Right atrium auricular region (tissue), 2 donors: ENCODE data around the gene CAPZA1. TPM values are rescaled to one million over a fixed set of nuclear protein-coding genes. Genes with fewer than 3 reads are reported as not detected.

Experiments used
- DNase-seq: peaks from one replicate; pipeline ENCODE4 v3.0.0-alpha.2; 2019; ENCODE audit warnings: low spot score
- H3K27ac ChIP-seq, 2 donors: fragments of 200-600 bp; sonication (generic); 1 replicate in 1 of 2; 2 replicates in 1 of 2; pipeline ENCODE4 v1.5.1; 2016 to 2019
- H3K27me3 ChIP-seq, 2 donors: fragments of 200-600 bp; sonication (generic); one replicate each; pipeline versions ENCODE4 v1.5.1 to v1.6.0; 2017 to 2019
- H3K36me3 ChIP-seq: fragments of 200-600 bp; sonication (generic); one replicate; pipeline ENCODE4 v1.5.1; 2016
- H3K4me1 ChIP-seq, 2 donors: fragments of 200-600 bp; sonication (generic); one replicate each; pipeline versions ENCODE4 v1.5.1 to v1.6.0; 2017 to 2019
- H3K4me3 ChIP-seq, 2 donors: fragments of 200-600 bp; sonication (generic); 1 replicate in 1 of 2; 2 replicates in 1 of 2; pipeline ENCODE4 v1.5.1; 2017 to 2019; ENCODE audit warnings: mild to moderate bottlenecking in 1 of 2, moderate library complexity in 1 of 2
- H3K9me3 ChIP-seq, 2 donors: fragments of 200-600 bp; sonication (generic); one replicate each; pipeline ENCODE4 v1.5.1; 2019
- total RNA-seq, 2 donors: library from RNA; depleted of rRNA; stranded (reverse); fragments of >200 nt; gene quantifications; one replicate each; pipeline ENCODE4 v1.1.0, GENCODE V29; 2016
- TF ChIP-seq, protein P1 (sequence below), 2 donors: fragments of 200-600 bp; sonication (generic); IDR thresholded peaks; one replicate each; pipeline ENCODE4 v1.5.1; 2019; ENCODE audit warnings: antibody characterized with exemption in 2 of 2

Gene CAPZA1
- total RNA-seq, 2 donors from 2014 or later, result 29.0 to 46.0 TPM

DNA sequence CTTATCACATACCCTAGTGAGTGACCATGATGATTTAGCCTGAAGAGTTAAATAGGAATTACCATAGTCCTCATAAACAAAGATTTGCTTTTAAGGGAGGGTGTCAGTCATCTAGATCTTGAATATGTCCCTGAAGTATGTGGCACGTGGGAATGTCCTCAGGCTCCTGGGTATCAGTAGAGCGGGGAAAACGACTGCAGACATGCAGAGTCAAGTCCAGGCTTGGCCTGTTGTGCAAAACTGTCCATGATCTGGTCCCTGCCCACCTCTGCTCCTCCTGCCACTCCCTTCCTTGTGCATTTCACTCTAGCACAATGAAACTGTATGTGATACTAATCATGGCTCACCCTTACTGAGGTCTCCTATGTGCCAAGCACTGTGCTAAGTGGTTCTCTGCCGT is 67.7 kb downstream of the CAPZA1 start:
- TF ChIP-seq, protein P1, sequence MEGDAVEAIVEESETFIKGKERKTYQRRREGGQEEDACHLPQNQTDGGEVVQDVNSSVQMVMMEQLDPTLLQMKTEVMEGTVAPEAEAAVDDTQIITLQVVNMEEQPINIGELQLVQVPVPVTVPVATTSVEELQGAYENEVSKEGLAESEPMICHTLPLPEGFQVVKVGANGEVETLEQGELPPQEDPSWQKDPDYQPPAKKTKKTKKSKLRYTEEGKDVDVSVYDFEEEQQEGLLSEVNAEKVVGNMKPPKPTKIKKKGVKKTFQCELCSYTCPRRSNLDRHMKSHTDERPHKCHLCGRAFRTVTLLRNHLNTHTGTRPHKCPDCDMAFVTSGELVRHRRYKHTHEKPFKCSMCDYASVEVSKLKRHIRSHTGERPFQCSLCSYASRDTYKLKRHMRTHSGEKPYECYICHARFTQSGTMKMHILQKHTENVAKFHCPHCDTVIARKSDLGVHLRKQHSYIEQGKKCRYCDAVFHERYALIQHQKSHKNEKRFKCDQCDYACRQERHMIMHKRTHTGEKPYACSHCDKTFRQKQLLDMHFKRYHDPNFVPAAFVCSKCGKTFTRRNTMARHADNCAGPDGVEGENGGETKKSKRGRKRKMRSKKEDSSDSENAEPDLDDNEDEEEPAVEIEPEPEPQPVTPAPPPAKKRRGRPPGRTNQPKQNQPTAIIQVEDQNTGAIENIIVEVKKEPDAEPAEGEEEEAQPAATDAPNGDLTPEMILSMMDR (IDR thresholded peaks at IDR 0.05), result no peak
- peaks cover 30% of the 10 kb centered on the region for H3K36me3 ChIP-seq
- H3K27ac ChIP-seq, result no peak overlapping the region
- DNase-seq, result no peak
- no peaks in the 10 kb centered on the region for H3K9me3 ChIP-seq
- H3K27me3 ChIP-seq, result no peaks in the 10 kb centered on the region
- H3K4me1 ChIP-seq, result no peaks in the 10 kb centered on the region
- no peak overlapping the region for H3K4me3 ChIP-seq

DNA sequence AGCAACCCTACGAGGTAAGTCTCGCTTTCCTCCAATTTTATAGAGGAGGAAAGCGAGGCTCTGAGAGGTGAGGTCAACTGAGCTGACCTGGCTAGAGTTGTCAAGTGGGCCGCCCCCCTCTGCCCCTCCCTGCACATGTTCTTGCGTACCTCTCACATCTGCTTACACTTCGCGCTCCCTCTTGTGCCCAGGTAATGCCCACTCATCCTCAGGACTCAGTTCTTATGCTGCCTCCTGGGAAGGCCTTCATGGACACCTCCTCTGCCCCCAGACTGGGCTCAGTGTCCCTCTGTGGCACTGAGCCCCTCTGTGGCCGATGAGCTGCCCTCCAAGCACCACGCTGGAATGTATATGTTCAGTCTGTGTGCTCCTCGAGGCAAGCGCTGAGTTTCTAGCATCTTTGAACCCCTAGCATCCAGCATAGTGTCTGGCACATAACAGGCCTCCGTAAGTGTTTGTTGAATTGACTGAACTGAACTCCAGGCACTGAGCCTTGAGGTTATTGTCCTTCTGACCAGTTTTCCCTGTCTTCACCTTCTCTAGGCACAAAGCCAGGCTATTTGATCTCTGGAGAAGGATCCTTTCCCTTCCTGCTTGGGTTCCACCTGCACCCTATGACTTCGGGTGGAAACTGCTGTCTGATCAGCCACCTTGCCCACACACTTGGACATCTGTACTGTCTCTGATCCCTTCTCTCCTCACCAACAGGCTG is 68.3 kb downstream of the CAPZA1 start:
- TF ChIP-seq, protein P1 (IDR thresholded peaks at IDR 0.05), result no peak
- Histone ChIP-seq H3K36me3 (peaks cover 35% of the 10 kb centered on the region), H3K9me3 (no peaks in the 10 kb centered on the region), H3K4me3 (no peak overlapping the region), H3K4me1 (no peaks in the 10 kb centered on the region), H3K27ac (peak overlapping the region; percentile 11 to 39), H3K27me3 (no peaks in the 10 kb centered on the region)
- peak; percentile 51 for DNase-seq

DNA sequence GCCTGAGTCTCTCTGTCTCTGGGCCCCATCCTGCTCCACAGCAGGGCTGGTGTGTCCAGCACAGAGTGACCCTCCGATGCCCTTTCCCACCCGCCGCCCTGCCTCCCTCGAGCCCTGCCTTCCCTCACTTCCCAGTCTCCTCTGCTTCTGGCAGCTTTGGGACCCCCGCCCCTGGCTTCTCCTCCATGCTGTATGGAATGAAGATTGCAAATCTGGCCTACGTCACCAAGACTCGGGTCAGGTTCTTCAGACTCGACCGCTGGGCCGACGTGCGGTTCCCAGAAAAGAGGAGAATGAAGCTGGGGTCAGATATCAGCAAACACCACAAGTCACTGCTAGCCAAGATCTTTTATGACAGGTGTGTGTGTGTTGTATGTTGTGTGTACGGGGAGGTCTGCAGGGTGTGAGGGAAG is 69.2 kb downstream of the CAPZA1 start:
- Histone ChIP-seq H3K4me1 (no peaks in the 10 kb centered on the region), H3K27ac (peak overlapping the region; percentile 11 to 39), H3K36me3 (peaks cover 43% of the 10 kb centered on the region), H3K4me3 (no peak overlapping the region), H3K27me3 (no peaks in the 10 kb centered on the region), H3K9me3 (no peaks in the 10 kb centered on the region)
- TF ChIP-seq, protein P1 (IDR thresholded peaks at IDR 0.05), result no peak
- peak; percentile 58 for DNase-seq

DNA sequence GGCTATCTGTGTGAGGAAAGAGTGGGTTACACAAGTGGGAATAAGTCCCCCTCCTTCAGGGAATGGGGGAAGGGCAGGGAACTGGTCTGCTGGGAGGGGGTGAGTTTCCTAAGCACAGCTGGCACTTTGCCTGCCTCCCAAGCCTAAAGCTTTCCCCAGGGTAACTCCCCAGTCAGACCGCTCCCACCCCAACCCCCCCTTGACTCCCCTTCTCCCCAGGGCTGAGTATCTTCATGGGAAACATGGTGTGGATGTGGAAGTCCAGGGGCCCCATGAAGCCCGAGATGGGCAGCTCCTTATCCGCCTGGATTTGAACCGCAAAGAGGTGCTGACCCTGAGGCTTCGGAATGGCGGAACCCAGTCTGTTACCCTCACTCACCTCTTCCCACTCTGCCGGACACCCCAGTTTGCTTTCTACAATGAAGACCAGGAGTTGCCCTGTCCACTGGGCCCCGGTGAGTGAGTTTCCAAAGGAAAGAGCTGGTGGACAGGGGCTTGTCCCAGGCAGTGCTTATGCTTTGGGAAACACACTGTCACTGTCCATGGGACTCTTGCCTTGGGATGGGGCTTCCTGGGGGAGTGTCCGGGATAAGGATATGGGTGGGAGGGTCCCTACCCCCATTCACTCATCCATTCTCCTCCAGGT is 69.7 kb downstream of the CAPZA1 start:
- no peaks in the 10 kb centered on the region for H3K4me1 ChIP-seq
- DNase-seq, result peak; percentile 44
- no peak overlapping the region for H3K4me3 ChIP-seq
- peaks cover 48% of the 10 kb centered on the region for H3K36me3 ChIP-seq
- TF ChIP-seq, protein P1 (IDR thresholded peaks at IDR 0.05), result no peak
- peak overlapping the region in 1 of 2 donors; percentile 39 for H3K27ac ChIP-seq
- H3K9me3 ChIP-seq, result no peaks in the 10 kb centered on the region
- no peaks in the 10 kb centered on the region for H3K27me3 ChIP-seq

DNA sequence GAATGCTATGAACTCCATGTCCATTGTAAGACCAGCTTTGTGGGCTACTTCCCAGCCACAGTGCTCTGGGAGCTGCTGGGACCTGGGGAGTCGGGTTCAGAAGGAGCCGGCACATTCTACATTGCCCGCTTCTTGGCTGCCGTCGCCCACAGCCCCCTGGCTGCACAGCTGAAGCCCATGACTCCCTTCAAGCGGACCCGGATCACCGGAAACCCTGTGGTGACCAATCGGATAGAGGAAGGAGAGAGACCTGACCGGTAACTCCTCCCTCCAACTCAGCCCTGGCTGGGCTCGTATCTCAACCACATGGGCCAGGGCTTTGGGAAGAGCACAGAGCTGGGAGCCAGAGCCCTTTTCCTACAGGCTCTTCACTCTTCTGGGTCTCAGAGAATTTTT is 70.2 kb downstream of the CAPZA1 start:
- H3K4me1 ChIP-seq, result no peaks in the 10 kb centered on the region
- H3K9me3 ChIP-seq, result no peaks in the 10 kb centered on the region
- H3K4me3 ChIP-seq, result no peak overlapping the region
- DNase-seq, result peak; percentile 40
- TF ChIP-seq, protein P1 (IDR thresholded peaks at IDR 0.05), result no peak
- H3K36me3 ChIP-seq, result peaks cover 54% of the 10 kb centered on the region
- H3K27ac ChIP-seq, result no peak overlapping the region
- H3K27me3 ChIP-seq, result no peaks in the 10 kb centered on the region
